ENCODE data around the gene TIGD3.

GRCh38 chr11:65310215-65310614, 44.3 kb upstream of the TIGD3 start:
- TF ChIP-seq CTCF (IDR thresholded peaks at IDR 0.05): no peak
- TF ChIP-seq EP300 (IDR thresholded peaks at IDR 0.05): no peak
- TF ChIP-seq POLR2A (IDR thresholded peaks at IDR 0.05): no peak

All from gastroesophageal sphincter (tissue), 3 donors.